HepG2 (cell line): ENCODE data around the gene SEBOX. TPM values are rescaled to one million over a fixed set of nuclear protein-coding genes. Genes with fewer than 3 reads are reported as not detected.

Experiments used
- HMG20B ChIP-seq: conservative IDR thresholded peaks from 2 replicates; pipeline ENCODE4 v1.6.1; 2016; ENCODE audit warnings: missing genetic modification reagents, missing compliant biosample characterization
- NPAS2 ChIP-seq: sonication (generic); formaldehyde crosslinking; IDR thresholded peaks from 2 replicates; pipeline ENCODE4 v1.8.0; 2022; ENCODE audit warnings: mild to moderate bottlenecking, missing genetic modification reagents, borderline replicate concordance
- ZNF20 ChIP-seq: sonication (generic); formaldehyde crosslinking; IDR thresholded peaks from 2 replicates; pipeline ENCODE4 v1.4.0; 2020; ENCODE audit warnings: mild to moderate bottlenecking, moderate library complexity, missing genetic modification reagents
- ZNF230 ChIP-seq: sonication (generic); formaldehyde crosslinking; IDR thresholded peaks from 2 replicates; pipeline ENCODE4 v1.4.0; 2020; ENCODE audit warnings: mild to moderate bottlenecking, missing genetic modification reagents
- ZNF331 ChIP-seq: sonication (generic); formaldehyde crosslinking; IDR thresholded peaks from 2 replicates; pipeline ENCODE4 v1.4.0; 2020; ENCODE audit warnings: missing genetic modification reagents
- ZNF547 ChIP-seq: sonication (generic); formaldehyde crosslinking; IDR thresholded peaks from 2 replicates; pipeline ENCODE4 v1.5.1; 2020; ENCODE audit warnings: mild to moderate bottlenecking, missing genetic modification reagents
- polyA plus RNA-seq, 8 experiments: library from polyadenylated mRNA; depleted of rRNA in 3 of 8; stranded (reverse) in 7 of 8; unstranded in 1 of 8; fragments of >200 nt; fragmentation: Illumina TruSeq in 4 of 8; extraction: Trizol in 4 of 8; gene quantifications; 2 replicates each; pipeline versions ENCODE4 v1.2.1 to v1.2.3, GENCODE V29; 2011 to 2016; ENCODE audit warnings: low read depth in 4 of 8, missing spikeins in 1 of 8, mixed read lengths in 1 of 8; ENCODE audit not compliant: insufficient read depth in 1 of 8
- total RNA-seq, 5 experiments: library from RNA; depleted of rRNA; stranded (reverse); fragments of >200 nt; fragmentation: Illumina TruSeq; extraction: Trizol; gene quantifications; 2 replicates each; pipeline ENCODE4 v1.2.3, GENCODE V29; 2016; ENCODE audit warnings: low read depth in 1 of 5
- TF ChIP-seq, protein P1 (sequence below), 2 experiments: sonication (generic) in 1 of 2; formaldehyde crosslinking in 1 of 2; IDR thresholded peaks; 2 replicates each; pipeline versions ENCODE4 v1.6.1 to v1.9.0; 2014 to 2022; ENCODE audit warnings: antibody characterized with exemption in 1 of 2, borderline replicate concordance in 1 of 2, inconsistent platforms in 1 of 2, low read depth in 1 of 2, missing genetic modification reagents in 1 of 2
- TF ChIP-seq, protein P2 (sequence below): sonication (generic); formaldehyde crosslinking; IDR thresholded peaks from 2 replicates; pipeline ENCODE4 v1.4.0; 2020; ENCODE audit warnings: mild to moderate bottlenecking, missing genetic modification reagents
- TF ChIP-seq, protein P3 (sequence below): sonication (generic); formaldehyde crosslinking; IDR thresholded peaks from 2 replicates; pipeline ENCODE4 v1.8.1; 2023; ENCODE audit warnings: mild to moderate bottlenecking, missing genetic modification reagents, borderline replicate concordance
- TF ChIP-seq, protein P4 (sequence below): sonication (generic); formaldehyde crosslinking; IDR thresholded peaks from 2 replicates; pipeline ENCODE4 v1.4.0; 2020; ENCODE audit warnings: missing genetic modification reagents
- TF ChIP-seq, protein P5 (sequence below): sonication (generic); formaldehyde crosslinking; IDR thresholded peaks from 2 replicates; pipeline ENCODE4 v1.5.1; 2020; ENCODE audit warnings: missing genetic modification reagents, mild to moderate bottlenecking, borderline replicate concordance
- TF ChIP-seq, protein P6 (sequence below): IDR thresholded peaks from 2 replicates; pipeline ENCODE4 v1.6.1; 2016; ENCODE audit warnings: low read depth, missing genetic modification reagents, missing compliant biosample characterization

Gene SEBOX
- total and polyA plus RNA-seq, 2 of the 13 experiments (the other 11 are each of a cell fraction or from before 2014, with no cell fraction given), result not detected

DNA sequence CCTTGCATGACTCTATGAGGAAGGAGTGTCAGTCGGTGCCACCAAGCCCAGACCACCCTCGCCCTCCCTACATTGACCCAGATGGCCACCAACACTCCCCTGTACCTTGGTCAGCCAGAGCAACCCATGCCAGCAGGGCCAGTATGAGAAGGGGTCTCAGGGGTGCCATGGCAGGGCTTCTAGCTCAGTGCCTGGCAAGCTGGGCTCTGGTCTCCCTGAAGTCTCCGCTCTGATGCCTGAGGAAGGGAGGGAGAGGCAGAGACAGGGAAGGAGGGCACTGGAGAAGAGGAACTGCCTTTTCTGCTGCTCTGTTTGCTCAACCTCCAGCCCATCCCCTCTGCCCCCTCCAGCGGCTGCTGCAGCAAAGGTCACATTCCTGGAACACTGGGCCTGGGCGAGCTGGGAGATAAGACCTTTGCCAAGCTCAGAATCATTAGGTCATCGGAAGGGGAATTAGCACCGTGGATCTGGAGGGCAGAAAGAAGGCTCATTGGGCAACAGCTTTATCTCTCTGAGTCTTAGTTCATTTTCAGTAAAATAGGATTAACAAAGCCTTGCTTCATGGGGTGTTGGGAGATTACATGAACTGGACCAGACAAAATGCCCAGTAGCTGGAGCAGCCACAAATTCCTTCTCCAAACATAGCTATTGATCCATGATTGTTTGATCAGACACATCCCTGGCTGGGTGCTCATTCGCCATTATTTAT, 5.2 kb upstream of the SEBOX start, which contains the start of gene VTN (continued):
- TF ChIP-seq, protein P1, sequence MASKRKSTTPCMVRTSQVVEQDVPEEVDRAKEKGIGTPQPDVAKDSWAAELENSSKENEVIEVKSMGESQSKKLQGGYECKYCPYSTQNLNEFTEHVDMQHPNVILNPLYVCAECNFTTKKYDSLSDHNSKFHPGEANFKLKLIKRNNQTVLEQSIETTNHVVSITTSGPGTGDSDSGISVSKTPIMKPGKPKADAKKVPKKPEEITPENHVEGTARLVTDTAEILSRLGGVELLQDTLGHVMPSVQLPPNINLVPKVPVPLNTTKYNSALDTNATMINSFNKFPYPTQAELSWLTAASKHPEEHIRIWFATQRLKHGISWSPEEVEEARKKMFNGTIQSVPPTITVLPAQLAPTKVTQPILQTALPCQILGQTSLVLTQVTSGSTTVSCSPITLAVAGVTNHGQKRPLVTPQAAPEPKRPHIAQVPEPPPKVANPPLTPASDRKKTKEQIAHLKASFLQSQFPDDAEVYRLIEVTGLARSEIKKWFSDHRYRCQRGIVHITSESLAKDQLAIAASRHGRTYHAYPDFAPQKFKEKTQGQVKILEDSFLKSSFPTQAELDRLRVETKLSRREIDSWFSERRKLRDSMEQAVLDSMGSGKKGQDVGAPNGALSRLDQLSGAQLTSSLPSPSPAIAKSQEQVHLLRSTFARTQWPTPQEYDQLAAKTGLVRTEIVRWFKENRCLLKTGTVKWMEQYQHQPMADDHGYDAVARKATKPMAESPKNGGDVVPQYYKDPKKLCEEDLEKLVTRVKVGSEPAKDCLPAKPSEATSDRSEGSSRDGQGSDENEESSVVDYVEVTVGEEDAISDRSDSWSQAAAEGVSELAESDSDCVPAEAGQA (IDR thresholded peaks at IDR 0.05; ENCODE audit: low read depth), result peak; percentile 61; the same call in 1 of the 2 replicates
- TF ChIP-seq, protein P1 (CRISPR knock-in tag; IDR thresholded peaks at IDR 0.05; ENCODE audit: borderline replicate concordance), result no peak
- no peak for TF ChIP-seq NPAS2 (CRISPR knock-in tag)
- TF ChIP-seq, protein P2, sequence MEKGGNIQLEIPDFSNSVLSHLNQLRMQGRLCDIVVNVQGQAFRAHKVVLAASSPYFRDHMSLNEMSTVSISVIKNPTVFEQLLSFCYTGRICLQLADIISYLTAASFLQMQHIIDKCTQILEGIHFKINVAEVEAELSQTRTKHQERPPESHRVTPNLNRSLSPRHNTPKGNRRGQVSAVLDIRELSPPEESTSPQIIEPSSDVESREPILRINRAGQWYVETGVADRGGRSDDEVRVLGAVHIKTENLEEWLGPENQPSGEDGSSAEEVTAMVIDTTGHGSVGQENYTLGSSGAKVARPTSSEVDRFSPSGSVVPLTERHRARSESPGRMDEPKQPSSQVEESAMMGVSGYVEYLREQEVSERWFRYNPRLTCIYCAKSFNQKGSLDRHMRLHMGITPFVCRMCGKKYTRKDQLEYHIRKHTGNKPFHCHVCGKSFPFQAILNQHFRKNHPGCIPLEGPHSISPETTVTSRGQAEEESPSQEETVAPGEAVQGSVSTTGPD, result peak; percentile 32; the same call in 1 of the 2 replicates
- TF ChIP-seq, protein P3, sequence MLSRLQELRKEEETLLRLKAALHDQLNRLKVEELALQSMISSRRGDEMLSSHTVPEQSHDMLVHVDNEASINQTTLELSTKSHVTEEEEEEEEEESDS (CRISPR knock-in tag), result no peak
- peak; percentile 60 for TF ChIP-seq ZNF547 (CRISPR knock-in tag)
- TF ChIP-seq, protein P4, sequence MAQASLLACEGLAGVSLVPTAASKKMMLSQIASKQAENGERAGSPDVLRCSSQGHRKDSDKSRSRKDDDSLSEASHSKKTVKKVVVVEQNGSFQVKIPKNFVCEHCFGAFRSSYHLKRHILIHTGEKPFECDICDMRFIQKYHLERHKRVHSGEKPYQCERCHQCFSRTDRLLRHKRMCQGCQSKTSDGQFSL (CRISPR knock-in tag), result peak; percentile 29; the same call in 1 of the 2 replicates
- TF ChIP-seq ZNF331 (CRISPR knock-in tag), result no peak
- TF ChIP-seq, protein P5, sequence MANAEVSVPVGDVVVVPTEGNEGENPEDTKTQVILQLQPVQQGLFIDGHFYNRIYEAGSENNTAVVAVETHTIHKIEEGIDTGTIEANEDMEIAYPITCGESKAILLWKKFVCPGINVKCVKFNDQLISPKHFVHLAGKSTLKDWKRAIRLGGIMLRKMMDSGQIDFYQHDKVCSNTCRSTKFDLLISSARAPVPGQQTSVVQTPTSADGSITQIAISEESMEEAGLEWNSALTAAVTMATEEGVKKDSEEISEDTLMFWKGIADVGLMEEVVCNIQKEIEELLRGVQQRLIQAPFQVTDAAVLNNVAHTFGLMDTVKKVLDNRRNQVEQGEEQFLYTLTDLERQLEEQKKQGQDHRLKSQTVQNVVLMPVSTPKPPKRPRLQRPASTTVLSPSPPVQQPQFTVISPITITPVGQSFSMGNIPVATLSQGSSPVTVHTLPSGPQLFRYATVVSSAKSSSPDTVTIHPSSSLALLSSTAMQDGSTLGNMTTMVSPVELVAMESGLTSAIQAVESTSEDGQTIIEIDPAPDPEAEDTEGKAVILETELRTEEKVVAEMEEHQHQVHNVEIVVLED, result peak; percentile 34; the same call in 1 of the 2 replicates
- TF ChIP-seq HMG20B, result peak; percentile 95
- no peak for TF ChIP-seq ZNF20 (CRISPR knock-in tag)
- peak; percentile 67; the same call in 1 of the 2 replicates for TF ChIP-seq ZNF230 (CRISPR knock-in tag)
- TF ChIP-seq, protein P6, sequence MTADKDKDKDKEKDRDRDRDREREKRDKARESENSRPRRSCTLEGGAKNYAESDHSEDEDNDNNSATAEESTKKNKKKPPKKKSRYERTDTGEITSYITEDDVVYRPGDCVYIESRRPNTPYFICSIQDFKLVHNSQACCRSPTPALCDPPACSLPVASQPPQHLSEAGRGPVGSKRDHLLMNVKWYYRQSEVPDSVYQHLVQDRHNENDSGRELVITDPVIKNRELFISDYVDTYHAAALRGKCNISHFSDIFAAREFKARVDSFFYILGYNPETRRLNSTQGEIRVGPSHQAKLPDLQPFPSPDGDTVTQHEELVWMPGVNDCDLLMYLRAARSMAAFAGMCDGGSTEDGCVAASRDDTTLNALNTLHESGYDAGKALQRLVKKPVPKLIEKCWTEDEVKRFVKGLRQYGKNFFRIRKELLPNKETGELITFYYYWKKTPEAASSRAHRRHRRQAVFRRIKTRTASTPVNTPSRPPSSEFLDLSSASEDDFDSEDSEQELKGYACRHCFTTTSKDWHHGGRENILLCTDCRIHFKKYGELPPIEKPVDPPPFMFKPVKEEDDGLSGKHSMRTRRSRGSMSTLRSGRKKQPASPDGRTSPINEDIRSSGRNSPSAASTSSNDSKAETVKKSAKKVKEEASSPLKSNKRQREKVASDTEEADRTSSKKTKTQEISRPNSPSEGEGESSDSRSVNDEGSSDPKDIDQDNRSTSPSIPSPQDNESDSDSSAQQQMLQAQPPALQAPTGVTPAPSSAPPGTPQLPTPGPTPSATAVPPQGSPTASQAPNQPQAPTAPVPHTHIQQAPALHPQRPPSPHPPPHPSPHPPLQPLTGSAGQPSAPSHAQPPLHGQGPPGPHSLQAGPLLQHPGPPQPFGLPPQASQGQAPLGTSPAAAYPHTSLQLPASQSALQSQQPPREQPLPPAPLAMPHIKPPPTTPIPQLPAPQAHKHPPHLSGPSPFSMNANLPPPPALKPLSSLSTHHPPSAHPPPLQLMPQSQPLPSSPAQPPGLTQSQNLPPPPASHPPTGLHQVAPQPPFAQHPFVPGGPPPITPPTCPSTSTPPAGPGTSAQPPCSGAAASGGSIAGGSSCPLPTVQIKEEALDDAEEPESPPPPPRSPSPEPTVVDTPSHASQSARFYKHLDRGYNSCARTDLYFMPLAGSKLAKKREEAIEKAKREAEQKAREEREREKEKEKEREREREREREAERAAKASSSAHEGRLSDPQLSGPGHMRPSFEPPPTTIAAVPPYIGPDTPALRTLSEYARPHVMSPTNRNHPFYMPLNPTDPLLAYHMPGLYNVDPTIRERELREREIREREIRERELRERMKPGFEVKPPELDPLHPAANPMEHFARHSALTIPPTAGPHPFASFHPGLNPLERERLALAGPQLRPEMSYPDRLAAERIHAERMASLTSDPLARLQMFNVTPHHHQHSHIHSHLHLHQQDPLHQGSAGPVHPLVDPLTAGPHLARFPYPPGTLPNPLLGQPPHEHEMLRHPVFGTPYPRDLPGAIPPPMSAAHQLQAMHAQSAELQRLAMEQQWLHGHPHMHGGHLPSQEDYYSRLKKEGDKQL (CRISPR knock-in tag), result peak; percentile 87
